Stimulated activated CD8-positive, alpha-beta memory T cell treated with anti-CD3 and anti-CD28 coated beads, Interleukin-7, amount 100 ng/mL, for 24 hours (primary cell): ENCODE data around the gene RPL18.

Experiments used
- DNase-seq: peaks from one replicate; pipeline ENCODE4 v3.0.0-alpha.2; 2020; ENCODE audit warnings: low read depth

The RPL18 gene

DNA sequence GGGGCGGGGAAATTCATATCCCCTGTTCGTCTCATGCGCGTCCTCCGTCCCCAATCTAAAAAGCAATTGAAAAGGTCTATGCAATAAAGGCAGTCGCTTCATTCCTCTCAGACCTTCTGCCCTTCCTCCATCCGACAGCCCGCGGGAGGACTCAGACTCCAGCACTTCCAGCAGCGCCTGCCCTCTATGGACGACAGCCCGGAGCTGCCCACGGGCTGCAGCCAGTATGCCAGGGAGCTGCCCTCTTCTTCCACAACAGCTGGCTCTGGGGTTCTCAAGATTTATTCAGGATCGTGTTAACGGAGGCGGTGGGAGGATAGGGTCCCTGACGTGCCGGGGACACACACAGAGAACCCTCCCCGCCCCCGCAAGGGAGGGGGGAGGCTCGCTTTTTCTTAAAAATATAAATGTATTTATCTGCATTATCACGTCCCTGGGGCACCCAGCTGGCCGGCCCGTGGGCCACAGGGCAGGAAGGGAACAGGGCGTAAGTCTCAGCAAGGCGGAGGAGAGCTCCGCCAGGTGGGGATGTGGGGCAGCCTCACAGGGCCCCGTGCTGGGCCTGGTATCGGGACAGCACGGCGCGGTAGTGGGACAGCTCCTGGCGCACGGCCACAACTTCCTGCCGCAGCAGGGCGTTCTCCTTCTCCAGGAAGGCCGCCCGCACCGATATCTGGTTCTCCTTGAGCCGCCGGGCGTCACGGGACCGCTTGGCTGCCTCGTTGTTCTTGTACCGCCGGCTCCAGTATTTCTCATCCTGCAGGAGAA lies 11.5 kb upstream of the RPL18 start:
- no peak for DNase-seq

- no peak for DNase-seq
Measured at GRCh38 chr19:48629599-48630295, 10.8 kb upstream of the RPL18 start.

- no peak for DNase-seq
Measured at GRCh38 chr19:48629297-48629598, 10.3 kb upstream of the RPL18 start.

- DNase-seq: no peak
Measured at GRCh38 chr19:48628486-48629296, 9.7 kb upstream of the RPL18 start.

- DNase-seq: no peak
Measured at GRCh38 chr19:48627865-48628314, 8.9 kb upstream of the RPL18 start.

DNA sequence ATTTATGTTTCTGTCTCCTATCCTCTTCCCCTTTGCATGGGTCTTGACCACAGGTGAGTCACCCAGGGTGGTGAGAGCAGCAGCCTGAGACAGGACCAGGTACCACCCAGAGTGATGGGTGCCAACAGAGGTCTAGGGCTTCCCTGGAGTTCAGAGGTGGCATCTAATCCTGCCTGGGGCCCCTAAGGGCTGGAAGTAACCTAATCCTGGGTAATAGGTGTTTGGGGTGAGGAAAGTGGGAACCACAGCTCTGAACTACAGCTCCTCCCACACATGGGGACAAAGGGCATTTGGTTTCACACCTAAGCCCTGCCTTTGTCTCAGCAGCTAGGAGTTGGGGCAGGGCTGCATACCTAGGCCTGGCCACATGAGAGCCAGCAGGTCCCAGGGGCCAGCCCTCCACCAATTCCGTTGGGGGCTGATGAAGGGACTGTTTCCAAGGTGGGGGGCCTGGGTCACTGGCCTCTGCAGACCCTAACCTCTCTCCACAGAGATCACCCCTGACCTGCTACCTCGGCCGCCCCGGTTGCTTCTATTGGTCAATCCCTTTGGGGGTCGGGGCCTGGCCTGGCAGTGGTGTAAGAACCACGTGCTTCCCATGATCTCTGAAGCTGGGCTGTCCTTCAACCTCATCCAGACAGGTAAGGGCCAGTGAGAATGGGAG lies 8.4 kb upstream of the RPL18 start:
- no peak for DNase-seq

GRCh38 chr19:48625891-48626327 lies 6.9 kb upstream of the RPL18 start:
- DNase-seq: no peak

DNA sequence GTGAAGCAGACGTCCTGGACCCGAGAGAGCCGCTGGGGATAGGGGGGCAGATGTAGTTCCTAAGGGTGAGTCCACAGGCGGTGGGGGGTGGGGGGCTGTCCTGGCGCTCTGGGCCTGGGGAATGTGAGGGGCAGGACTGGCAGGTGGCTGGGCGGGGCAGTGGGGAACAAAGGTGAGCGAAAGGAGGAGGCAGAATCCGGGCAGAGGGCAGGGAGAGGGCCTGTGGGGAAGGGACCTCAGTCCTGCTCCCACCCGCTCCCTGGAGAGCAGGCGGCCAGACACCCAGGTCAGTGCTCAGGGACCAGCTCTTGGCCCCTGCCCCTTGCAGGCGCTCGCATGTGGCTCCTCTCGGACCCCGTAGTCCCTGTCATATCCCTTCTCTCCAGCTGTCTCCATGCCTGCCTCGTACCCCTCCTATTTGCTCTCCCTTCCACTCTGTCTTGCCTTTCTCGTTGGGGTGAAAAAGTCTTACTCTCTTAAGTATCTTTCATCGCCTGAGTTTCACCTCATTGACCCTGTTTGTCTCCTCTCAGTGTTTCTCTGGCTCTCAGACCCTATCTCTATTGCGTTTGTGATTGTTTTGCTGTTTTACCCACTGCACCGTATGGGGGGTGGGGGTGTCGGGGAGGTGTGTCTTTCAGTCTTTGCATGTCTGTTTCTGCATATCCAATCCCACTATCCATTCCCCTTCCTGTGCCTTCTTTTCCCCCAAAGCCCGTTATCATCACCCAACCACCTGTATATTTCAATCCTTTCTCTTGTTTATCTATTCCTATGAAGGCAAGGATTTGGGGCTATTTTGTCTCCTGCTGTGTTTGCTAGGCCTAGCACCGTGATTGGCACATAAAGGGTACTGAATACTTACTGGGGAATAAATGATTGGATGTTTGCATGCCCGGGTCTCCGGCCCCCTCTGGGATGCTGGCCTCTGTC lies 6.1 kb upstream of the RPL18 start:
- DNase-seq: no peak

DNA sequence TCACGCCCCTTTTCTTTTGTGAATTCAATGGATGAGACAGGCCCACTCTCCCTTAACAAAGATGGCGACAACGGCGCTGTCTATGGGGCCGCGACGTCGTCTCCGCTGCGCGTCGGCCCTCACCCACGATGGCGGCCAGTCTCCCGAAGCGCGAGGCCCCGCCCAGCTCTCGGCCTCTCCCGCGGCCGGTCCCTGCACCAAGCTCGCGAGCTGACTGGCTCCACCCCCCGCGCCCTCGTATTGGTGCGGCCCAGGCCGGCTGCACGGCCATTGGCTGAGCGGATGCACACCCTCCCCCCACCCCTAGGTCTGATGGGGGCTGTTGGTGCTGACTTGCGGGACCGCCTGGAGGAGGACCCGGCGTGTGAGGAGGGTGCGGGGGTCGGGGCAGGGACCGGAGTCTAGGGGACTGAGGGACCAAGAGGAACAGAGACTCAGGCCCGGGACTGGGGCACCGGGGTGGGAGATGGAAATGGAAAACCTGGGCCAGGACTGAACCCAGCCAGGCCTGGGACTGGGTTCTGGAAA lies 5.2 kb upstream of the RPL18 start:
- DNase-seq: peak; percentile 94

DNA sequence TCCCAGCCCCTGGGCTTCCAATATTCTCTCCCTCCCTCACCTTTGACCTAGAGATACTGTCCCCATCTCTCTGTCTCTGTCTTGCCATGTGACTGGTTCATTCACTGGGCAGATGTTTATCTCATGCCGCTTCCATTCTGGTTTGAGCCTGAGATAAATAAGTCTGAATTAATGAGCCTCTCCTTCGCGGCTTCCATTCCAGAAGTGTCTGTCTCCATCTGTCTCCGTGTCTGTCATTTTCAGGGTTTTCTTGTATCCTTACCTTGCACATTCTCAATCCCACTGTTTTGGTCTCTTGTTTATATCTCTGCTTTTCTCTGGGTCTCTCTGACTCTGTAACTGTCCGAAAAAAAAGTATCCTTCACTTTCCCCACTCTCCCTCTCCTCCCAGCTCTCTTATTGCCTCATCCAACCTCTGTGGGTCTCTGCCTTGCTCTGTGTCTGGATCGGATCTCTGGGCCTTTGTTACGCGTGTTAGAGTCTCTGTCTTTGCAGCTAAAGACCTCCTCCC lies 4.6 kb upstream of the RPL18 start:
- no peak for DNase-seq

DNA sequence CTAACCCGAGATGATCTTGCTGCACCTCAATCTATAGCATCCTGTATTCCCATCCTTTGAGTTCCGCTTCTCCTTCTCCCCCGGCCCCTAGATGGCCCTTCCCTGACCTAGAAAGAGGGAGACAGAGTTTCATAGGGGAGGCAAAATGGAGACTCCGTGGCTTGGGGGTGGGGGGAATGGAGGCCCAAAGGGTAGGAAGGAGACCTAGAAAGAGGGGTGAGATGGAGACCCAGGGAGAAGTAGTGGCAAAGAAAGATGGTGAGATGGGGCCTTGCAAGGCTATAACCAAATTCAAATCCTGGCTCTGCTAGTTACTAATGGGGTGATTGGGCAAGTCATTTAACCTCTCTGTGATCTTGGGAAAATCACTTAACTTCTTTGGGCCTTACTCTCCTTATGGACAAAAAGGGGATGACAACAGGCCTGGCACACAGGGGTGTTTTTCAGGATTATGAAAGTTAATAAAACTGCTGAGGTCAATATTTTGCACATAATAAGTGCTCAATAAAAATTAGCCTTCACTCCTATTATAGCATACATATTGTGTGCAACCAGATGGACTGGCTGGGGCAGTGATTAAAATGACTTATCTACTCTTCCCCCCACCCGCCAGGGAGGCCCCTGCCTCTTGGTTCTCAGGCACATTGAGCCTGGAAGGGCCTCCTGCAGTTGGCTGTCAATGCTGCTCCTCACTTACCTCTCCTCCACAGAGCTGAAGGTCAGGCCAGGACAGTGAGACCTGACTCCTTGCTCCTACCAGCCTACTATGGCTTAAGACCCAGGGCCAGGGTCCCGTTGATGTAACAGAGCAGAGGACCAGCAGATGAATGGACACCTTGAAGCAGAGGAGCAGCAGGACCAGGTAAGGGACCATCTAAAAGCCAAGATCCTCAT lies 961 bp upstream of the RPL18 start:
- DNase-seq: no peak

GRCh38 chr19:48618278-48618915 lies 581 bp downstream of the RPL18 start:
- DNase-seq: no peak

DNA sequence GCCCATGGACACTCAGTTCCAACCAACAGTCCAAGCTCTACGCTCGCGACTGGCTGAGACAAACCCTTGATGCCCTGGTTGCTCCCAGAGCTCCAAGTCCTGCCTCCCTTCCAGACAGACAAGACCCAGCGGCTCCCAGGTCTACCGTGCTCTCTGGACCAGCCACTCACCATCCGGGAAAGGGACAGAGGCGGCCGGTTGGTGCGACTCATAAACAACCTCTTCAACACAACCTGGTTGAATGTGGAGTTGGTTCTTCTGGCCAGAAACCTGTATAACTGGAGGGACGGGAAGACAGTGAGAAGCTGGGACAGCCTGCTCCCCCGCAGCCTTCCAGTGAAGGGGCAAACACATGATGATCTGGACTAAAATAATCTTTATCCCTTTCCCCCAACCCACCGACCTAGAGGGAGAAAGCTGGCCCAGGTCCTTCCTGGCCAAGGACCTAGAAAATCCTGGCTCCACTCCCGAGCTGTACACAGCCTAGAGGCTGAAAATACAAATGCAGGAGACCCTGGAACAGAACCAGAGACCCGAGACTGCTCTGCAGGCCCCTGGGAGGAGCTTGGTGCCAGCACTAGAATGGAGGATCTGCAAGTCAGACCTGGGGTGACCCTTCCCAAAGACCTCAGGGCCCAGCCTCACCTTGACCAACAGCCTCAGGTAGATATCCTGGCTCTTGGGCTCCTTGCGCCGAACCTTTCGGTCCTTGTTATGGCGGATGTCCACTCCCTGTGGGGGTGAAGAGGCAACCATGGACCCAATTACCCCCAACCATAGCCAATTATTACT lies 1.6 kb downstream of the RPL18 start:
- no peak for DNase-seq

DNA sequence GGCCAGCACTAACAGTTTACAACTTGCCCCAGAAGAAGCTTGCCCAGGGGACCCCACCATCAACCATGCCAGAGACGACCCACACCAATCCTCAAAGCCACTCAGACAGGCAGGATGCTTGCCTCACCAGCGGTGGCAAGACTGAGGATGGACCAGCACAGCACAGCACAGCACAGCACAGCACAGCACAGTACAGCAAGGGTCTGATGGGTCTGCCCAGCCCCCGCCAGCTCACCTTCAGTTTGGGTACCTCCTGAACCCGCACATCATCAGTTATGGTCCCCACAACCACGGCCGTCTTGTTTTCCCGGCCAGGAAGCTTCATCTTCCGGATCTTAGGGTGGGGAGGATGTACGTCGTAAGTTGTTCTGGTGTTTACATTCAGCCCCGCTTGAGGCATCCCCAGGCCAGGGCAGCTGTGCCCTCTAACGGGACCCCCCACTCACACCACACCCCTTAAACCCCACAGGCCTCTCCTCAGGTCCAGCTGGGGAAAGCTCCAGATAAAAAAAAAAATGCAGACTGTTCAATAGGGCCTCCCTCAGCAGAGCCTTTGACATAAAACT lies 2.4 kb downstream of the RPL18 start:
- no peak for DNase-seq

- no peak for DNase-seq
Measured at GRCh38 chr19:48616041-48616436, 2.9 kb downstream of the RPL18 start.

GRCh38 chr19:48615231-48616040 lies 3.5 kb downstream of the RPL18 start:
- DNase-seq: no peak
